HG03064 (cell line): ENCODE data around the gene ZNF775.
A peak's percentile ranks its signal among the peaks of the same experiment; 100 is the strongest.

Experiments used
- ATAC-seq: cut with Tn5 transposase; IDR thresholded peaks from one replicate; pipeline ENCODE4 v1.9.1; 2021; ENCODE audit warnings: low read depth; ENCODE audit not compliant: unreplicated experiment

Gene ZNF775

DNA sequence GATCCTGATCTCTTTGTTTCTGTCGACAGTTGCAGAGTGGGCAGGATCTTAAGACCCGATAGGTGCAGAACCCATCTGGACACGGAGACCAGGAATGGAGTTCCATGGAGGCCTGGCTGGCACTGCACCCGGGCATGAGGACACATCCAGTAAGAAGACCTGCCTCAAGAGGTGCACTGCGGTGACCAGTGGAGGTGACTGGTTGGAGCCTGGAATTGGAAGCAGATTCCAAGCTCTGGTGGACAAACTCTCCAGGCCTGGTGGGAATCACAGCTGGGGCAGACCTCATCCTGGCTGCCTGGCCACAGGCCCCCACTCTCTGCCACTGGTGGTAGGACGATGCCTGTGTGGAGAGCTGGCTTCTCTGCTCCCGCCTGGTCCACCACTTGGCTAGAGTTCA lies 31.0 kb downstream of the ZNF775 start:
- no peak for ATAC-seq

DNA sequence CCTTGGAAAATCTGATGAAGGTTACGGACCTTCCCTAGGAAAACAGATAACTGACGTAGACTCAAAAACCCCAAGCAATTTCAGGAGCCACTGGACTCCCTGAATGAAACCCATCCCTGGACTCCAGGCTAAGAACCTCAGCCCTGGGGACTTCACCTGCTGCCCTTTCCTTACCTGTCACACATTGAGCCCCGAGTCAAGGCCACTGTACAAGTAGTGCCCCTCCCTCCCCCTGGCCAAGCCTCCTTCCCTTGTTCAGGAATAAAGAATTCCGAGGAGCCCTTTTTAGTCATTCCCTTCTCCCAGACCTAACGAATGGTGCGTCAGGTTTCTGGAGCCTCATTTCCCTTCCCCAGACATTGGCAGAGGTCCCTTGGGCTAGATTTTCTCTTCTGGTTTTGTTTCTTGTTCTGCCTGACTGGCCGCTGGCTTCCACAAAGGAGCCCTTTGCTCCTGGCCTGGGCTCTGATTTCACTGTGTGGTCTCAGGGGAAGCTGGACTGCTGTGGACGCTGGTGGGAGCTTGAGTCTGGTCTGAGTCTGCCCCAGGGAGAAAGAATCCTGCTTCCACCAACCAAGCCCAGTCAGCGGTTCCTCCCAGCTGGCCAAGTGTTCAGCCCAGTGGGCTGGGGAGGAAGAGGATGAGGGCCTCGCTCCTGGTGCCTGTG lies 31.7 kb downstream of the ZNF775 start:
- ATAC-seq, result no peak

DNA sequence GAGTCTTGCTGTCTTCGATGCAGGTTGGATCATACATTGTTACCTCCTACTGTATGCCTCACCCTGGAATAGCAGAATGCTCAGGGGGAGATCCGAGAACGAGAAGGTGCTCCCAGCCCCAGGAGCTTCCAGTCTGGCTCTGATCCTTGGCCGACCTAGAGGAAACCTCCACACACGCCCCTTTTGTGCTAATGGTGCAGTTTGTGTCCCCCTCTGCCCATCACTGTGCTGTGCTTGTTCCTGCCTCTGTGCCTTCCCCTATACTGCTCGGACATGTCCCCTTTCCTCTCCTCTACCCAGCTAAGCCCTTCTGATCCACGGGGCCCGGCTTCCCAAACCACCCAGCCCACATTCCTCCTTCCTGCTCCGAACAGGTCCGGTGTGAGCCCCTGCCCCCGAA lies 32.5 kb downstream of the ZNF775 start:
- no peak for ATAC-seq

DNA sequence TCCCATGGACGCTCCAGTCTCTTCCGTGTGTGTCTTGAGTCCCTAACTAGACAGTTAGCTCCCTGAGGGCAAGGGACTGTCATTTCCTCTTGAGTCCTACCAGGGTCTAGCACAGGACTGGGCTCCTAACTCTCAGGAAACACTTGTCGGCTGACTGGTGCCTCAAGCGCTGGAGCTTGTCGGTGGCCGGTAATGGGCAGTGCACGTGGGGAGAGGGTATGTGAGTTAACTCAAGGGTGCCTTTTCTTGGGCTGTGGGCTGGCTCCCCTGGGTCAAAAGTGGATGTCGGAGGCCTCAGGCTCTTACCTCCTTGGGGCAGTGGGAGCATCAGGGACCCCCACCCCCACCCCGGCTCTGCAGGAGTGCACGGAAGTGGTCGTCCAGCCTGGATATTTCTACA lies 32.9 kb downstream of the ZNF775 start:
- ATAC-seq, result no peak

DNA sequence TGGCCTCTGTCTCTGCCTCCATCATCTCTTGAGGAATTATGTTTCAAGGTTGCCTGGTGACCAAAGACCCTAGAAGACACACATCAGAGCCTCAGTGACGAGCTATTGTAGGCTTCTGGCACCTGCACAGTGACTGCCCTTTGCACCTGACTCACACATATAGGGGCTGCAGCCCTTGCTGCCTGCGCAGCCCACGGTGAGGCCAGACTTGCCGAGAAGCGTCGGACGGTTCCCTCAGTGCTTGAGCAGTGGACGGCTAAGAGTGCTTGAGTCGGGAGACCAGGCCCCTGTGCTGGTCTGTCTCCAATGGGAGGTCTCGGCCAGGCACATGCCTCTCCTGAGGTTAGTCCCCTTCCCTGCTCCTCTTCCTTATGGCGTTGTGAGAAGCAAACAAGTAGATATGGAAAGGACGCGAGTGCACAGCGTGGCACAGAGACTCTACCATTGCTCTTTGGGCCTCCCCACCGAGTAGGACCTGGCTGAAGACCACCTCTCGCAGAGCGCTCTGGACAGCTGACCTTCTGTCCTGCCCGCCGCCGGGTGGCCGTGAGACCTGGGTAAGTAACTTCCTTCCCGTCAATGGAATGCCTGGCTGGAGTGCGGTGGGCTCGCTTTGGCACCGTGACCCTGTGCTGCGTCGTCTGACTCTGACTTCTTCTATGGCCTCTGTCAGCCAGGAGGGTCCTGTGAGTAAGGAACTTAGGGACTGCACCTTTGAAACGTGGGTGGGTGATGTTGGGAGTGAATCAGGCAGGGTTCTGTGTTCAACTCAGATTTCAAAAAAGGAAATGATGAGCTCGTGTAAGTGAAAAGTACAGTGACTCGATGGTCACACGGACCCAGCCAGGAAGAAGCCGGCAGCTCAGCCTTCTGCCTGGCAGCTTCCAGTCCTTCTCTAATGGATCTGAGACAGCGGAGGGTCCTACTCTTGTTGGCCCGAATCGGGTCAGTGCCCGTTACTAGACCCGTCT lies 33.7 kb downstream of the ZNF775 start:
- no peak for ATAC-seq

DNA sequence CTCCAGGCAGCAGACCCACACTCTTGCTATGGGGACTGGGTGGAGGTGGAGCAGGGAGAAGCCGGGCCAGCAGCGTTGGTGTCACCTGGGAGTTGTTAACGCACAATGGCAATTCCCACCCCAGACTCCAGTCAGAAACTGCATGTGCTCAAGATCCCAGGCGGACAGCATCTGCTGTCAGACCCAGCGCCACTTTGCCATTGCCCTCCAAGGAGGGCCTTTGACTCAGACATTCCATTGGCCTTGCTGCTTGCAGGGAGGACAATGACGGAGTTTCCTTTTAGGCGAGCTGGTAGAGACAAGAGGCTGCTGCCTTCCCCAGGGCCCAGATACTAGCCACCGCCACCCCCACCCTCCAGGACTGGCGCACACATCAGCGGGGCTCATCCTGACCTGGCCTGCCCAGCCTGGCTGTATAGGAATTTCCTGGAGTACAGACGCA lies 34.5 kb downstream of the ZNF775 start:
- ATAC-seq, result no peak

DNA sequence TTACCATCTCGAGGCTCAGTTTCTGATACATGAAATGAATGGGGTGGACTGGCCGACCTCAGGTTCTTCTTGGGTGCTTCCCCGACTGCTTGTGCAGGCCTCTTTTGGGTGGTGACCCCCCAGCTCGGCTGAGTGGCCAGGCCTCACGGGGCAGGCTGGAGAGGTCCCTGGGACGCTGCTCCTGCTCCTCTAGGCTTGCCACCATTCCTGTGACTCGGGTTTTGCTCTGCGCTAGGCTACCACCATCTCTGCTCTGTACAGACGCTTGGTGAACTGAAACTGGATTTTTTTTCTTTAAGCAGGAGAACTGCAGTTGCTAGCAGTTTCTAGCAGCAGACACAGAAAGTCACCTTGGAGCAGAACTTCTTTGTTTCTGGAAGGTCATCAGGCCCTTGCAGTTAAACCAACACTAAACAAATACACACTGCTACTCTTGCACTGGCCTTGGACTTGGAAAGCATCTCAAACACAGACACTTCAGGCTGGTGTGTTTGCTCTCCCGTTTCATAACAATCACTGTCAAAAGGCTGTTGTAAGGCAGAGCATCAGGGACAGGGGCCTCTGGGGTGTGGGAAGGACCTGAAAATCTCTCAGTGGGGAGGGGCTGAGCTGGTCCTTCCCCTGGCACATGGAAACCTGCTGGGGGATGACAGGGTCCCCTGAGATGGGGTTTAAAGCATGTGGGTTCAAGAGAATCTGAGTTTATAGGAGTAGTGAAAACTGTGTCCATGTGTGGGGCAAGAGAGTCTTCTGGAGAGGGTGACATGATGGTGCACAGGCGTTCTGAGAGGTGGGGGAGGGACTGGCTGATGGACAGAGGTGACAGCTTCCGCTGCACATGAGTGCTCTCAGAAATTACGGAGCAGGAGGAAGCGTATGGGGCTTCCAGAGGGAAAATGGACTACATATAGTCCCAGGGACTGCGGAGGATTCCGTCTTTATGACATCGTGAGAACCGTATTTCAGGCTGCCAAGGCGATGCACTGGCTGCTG lies 36.3 kb downstream of the ZNF775 start:
- no peak for ATAC-seq

DNA sequence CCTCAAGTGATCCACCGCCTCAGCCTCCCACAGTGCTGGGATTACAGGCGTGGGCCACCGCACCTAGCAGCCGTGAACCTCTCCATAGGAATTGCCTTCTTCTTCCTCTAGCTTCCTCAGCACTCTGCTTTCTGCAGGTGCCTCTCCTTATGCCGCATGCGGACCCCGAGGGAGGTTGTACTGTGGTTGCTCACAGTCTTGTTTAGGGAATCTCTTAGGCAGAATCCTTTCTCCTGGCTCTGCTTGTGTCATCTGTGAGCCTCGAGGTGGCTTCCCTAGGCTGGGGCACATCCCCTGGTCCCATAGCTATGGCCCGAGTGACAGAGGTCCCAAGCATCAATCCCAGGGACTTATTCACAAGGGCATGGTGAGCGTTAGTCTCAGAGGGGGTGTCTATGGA lies 38.1 kb downstream of the ZNF775 start:
- ATAC-seq, result no peak

DNA sequence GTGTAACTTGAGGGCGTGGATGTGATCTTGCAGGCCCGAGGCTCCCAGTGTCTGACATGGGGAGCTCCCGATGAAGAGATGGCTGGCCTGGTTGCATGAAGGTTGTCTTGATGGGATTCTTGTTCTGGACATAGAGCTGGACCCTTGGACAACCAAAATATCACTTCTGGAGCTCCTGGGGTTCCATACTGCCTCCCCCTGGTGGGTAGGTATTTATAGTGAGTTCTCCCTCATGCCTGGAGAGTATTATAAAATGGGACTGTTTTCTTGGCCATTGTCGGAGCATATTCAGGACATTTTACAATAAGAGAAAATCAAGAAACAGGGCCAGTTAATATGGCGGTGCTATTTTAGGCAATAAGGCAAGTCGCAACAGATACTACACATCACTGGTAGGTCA lies 38.7 kb downstream of the ZNF775 start:
- ATAC-seq, result no peak

DNA sequence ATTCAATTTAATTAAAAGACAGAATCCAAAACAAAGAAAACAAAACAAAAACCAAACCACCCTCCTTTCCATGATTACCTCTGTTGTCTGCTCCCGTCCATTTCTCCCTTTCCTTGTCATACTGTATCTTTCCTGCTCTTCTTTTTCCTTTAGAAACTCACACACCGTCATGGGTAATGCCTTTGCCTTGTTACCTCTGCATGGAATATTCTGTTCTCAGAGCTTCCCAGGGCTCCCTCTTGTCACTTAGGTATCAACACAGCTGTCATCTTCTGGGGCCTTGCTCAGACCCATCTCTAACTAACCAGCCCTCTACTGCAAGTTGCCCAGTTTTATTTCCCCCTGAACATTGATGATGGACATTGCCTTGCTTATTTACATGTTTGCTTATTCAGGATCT lies 41.1 kb downstream of the ZNF775 start:
- ATAC-seq, result no peak

DNA sequence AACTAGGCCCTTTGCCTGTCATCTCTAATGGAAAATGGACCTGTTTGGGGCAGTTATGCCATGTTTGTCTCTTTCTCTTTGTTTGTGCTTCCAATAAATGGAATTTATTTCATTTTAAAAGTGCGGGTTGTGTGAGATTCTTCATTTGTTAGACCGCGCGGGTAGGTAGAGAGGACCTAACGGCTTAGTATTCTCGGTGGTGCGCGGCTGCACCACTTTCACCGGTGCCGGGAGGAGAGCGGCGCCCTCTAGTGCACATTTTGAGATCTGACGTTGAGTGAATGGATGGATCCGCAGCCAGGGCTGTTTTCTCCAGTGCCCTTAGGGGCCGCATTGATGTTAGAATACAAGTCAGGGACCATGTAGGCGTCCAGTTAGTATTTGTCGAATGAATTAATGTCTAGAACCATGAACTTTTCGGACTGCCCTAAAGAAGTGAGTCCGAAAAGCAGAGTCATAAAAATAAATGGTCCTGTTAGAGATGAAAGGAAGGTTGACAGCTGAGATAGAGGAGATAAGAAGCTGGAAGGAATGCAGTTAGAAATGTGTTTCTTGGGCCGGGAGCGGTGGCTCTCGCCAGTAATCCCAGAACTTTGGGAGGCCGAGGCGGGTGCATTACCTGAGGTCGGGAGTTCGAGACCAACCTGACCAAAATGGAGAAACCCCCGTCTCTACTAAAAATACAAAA lies 42.0 kb downstream of the ZNF775 start:
- ATAC-seq, result peak; percentile 94

DNA sequence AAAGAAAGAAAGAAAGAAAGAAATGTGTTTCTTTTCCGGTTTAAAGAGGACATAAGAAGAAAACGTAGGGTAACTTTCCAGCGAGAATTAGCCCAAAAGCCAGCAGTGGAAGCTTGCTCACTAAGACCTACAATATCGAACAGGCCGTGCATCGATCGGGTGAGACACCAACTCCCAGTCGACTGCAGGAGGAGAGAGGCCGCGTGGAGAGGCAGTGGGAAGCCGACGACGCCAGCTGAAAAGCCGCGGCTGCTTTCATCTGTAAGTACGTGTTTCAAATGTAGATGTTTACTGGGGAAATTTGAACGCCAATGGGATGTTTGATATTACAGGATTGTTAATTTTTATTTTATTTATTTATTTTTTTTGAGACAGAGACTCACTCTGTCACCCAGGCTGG lies 42.7 kb downstream of the ZNF775 start:
- ATAC-seq, result no peak

DNA sequence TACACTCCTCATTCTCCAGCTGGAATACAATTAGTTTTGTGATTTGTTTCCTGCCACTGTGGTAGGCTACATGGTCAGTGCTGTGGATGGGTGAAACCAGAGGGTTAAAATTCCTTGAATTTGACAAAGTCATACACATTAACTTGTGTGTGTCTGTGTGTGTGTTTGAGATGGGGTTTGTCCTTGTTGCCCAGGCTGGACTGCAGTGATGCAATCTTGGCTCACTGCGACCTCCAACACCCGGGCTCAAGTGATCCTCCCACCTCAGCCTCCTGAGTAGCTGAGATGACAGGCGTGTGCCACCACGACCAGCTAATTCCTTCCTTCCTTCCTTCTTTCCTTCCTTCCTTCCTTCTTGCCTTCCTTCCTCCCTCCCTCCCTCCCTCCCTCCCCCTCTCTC lies 46.5 kb downstream of the ZNF775 start:
- ATAC-seq, result no peak

DNA sequence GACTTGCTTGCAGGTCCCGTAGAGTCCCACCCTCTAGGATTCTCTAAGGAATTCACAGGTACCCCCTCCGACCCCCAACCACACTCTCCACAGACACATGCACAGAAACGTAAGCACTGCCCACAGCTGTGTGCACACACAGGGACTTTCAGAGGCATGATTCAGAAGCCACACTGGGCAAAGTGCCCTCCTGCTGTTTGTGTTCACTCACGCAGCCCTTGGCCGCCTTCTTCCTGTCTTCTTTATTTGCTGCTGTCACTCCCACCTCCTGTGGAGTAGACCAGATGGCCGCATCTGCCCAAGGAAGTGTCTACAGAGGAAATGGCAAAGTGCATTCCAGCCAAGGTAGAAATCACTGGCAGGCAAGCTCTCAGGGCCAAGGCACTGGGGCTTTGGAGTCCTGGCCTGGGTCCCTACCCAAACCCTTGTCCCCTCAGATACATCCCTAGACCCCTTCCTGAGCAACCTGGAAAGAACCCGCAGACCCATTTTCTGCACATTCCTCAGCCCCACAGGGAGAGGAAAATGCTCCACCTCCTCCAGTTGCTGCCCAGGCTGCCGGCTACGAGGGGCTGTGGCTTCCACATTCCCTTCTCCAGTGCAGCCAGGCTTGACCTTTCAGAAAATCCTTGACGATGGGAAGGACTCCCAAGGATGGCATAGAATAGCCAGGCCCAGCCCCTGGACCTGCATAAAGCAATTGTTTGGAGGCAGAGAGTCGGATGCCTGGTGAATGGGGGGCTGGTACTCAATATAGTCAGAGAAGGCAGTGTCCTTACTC lies 49.7 kb downstream of the ZNF775 start:
- ATAC-seq, result no peak

DNA sequence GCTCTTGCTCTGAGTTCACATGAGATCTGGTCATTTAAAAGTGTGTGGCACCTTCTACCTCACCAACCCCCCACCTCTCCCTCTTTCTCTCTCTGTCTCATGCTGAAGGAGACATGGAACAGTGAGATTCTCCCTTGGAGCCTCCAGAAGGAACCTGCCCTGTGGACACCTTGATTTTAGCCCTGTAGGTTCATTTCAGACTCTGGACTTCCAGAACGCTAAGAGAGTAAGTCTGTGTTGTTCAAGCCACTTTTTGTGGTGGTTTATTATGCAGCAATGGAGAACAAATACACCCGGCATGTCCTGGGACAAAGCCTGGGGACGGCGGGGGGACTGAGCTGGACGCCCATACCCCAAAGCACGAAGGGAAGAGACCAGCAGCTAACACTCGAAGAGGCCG lies 50.6 kb downstream of the ZNF775 start:
- no peak for ATAC-seq

DNA sequence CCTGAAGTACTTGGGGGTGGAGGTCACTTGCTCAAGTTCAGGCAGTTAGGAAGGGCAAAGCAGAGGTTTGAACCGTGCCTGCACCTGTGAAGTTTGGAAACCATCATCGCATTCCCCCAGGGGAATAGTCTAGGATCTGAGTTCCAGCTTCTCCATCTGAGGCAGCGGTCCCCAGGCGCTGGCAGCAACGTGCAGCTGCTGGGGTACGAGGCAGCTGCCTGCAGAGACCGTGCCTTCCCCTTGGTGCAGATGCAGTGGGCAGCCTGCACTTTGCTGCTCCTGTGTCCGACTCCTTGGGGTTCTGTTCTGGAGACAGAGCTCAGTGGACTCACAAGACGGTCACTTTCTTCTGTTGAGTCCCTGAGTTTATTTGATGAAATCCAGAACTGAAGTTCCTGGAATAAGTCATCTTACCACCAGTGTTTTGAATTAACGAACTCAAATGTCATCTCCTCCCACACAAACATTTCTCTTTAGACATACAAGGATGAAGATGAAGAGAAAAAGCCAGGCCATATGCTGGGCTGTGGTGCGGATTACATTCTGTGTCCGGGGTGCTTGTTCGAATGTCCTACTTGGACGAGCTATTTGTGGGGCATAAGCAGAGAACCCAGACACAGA lies 51.4 kb downstream of the ZNF775 start:
- no peak for ATAC-seq

DNA sequence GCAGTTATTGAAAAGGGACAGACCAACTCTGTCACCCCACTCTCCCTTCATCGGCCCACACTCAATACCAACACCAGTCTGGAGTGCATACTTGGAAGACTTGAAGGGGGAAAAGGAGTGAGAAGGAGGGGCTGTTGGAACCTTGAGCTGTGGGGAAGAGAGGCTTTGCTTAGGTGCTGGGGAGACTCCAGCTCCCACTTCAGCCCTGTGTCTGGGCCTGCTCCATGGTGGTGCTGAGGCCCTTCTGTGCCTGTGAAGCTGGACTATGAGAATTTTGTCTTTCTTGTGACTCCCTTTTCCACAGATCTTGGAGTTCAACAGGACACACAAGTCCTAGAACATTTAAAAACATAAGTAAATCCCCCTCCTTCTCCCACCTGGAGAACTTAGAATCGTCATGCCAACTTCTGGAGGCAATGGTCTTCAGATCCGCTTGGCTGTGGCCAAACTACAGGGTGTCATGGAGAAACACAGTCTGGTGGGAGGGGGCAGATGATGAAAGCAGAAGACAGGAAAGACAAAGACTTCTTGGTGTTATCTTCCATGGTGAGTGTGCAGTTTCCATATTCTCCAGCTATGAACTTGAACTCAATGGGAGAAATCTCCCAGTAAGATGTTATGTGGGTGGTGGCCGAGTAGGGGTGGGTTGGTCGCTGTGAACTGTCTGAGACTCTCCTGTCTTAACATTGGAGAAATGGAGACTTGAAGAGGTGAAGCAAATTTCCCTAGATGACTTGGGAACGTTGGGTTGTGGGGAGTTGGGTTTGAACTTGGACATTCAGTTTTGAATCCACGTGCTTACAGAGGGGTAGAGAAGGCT lies 52.9 kb downstream of the ZNF775 start:
- ATAC-seq, result no peak
